NCI-H82 treated with DMSO at 0.1 percent for 48 hours (cell line): ENCODE data around the gene DSC2.
"Not testable (repeated sequence)": the region's sequence is repeated elsewhere in the genome, so short reads cannot be mapped to it uniquely, and the experiment has no call there.

Experiments
- DNase-seq: peaks from one replicate; lab custom pipeline; 2025; ENCODE audit not compliant: unreplicated experiment; lab: John Stamatoyannopoulos, UW

The DSC2 gene

GRCh38 chr18:31102025-31102684 is at the start of gene DSC2:
Gene DSC2, minus strand, starts transcription at chr18:31102421. Its CDS starts 450 bp downstream, at chr18:31101971.
- DNase-seq, result no peak

- DNase-seq, result no peak
Observed at GRCh38 chr18:31149351-31149750, 47.1 kb upstream of the DSC2 start.

- no peak for DNase-seq
Observed at GRCh38 chr18:31148600-31148999, 46.4 kb upstream of the DSC2 start.

GRCh38 chr18:31146809-31147208 is 44.6 kb upstream of the DSC2 start:
- no peak for DNase-seq

GRCh38 chr18:31143025-31143424 is 40.8 kb upstream of the DSC2 start:
- DNase-seq, result no peak

- no peak for DNase-seq
Observed at GRCh38 chr18:31138709-31139108, 36.5 kb upstream of the DSC2 start.

- DNase-seq, result no peak
Observed at GRCh38 chr18:31134988-31135529, 32.8 kb upstream of the DSC2 start.

GRCh38 chr18:31129398-31130115 is 27.3 kb upstream of the DSC2 start:
- DNase-seq, result no peak

GRCh38 chr18:31125878-31126277 is 23.7 kb upstream of the DSC2 start:
- no peak for DNase-seq

GRCh38 chr18:31123125-31123524 is 20.9 kb upstream of the DSC2 start:
- not testable (repeated sequence) for DNase-seq

GRCh38 chr18:31120594-31120993 is 18.4 kb upstream of the DSC2 start:
- no peak for DNase-seq

GRCh38 chr18:31116853-31117595 is 14.8 kb upstream of the DSC2 start:
- DNase-seq, result no peak

GRCh38 chr18:31112804-31113203 is 10.6 kb upstream of the DSC2 start:
- DNase-seq, result no peak

GRCh38 chr18:31105733-31106132 is 3.5 kb upstream of the DSC2 start:
- DNase-seq, result no peak

GRCh38 chr18:31104444-31104843 is 2.2 kb upstream of the DSC2 start:
- DNase-seq, result no peak

GRCh38 chr18:31103423-31103822 is 1.2 kb upstream of the DSC2 start:
- DNase-seq, result no peak

GRCh38 chr18:31102941-31103340 is 720 bp upstream of the DSC2 start:
- DNase-seq, result no peak

GRCh38 chr18:31101183-31102024 is 817 bp downstream of the DSC2 start:
- DNase-seq, result no peak

- DNase-seq, result no peak
Observed at GRCh38 chr18:31100436-31101182, 1.6 kb downstream of the DSC2 start.
